HG02571 (cell line): ENCODE data around the gene HOXD13.

Experiments used
- ATAC-seq: cut with Tn5 transposase; IDR thresholded peaks from one replicate; pipeline ENCODE4 v1.9.1; 2021; ENCODE audit warnings: mild to moderate bottlenecking, moderate library complexity; ENCODE audit not compliant: unreplicated experiment

The HOXD13 gene

DNA sequence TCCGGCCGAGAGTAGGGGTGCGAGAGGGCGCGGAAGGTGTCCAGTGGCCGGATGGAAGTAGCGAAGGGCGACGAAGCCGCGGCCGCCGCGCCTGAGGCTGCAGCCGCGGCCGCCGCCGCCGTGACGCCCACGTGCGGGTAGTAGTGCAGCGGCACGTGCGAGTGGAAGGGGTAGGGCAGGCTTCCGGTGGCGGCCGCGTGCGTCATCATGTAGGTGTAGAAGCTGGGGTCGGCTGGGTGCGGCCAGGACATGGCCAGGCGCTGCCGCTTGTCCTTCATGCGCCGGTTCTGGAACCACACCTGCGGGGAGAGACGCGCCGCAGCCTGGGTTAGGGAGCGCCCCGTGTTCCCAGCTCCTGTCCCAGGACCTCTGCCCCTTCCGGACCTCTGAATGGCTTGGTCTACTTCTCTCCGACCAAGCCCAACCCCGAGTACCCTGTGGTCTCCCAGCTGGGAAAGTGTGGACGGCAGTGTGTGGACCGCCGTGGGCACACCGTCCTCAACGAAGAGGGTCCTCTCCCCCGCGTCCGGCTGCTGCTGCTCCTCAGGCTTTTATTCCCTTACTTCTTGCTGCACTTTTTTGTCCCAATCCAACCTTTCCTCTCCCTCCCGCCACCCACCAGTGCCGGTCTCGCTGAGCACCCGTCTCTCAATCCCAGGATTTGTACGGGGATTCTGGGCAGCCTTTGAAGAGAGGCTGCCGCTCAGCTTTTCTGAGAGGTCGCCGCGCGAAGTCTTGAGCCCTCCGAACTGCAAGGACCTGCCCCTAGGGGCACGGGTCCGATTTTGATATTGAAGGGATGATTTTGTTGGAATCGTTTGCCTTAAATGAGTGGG, 11.8 kb upstream of the HOXD13 start:
- ATAC-seq = no peak

DNA sequence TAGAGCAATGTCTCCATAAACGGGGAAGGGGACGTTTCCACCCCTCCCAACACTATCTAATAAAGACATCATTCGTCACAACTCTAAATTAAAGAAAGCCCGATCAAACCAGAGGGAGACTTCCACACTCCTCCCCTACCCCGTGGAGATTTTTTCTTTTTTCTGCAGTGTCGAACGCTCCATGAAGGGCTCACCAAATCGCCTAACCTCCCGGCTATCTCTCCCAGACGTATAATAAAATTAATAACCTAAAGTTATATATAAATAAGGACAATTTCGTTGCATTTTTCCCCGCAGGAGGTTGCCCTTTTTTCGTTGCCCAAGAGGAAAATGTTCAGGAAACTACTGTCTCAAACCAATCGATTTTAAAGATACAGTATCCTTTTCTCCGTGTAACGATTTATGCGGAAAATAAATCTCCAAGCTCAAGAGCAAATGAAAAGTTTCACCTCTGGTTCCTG, 11.1 kb upstream of the HOXD13 start:
- no peak for ATAC-seq

DNA sequence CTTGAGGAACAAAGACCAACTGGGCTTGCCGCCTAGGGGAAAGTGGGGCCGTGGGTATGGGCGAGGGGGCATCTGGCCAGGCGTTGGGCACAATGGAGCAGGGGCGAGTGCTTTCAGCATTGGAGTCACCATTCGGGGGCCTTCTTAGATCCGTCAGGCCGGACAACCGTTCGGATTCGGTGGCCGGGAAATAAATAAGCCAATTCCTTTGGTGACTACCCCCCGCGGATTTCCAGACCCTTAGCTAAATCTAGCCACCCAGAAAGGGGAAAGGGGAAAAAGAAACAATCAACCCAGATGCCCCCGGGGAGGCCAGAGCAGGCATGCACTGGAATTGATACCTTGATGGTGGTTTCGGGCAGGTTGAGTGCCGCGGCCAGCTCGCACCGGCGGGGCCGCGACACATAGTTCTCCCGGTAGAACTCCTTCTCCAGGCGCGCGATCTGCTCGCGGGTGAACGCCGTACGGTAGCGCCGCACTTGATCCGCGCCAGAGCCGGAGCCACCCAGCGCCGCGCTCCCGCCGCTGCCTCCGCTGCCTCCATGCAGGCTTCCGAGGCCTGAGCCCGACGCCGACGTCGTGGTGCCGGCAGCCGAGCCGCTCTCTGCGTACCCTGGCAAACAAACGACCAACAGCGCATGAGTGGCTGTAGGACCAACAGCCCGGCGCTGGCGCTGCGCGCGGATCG, 10.5 kb upstream of the HOXD13 start:
- ATAC-seq = no peak

DNA sequence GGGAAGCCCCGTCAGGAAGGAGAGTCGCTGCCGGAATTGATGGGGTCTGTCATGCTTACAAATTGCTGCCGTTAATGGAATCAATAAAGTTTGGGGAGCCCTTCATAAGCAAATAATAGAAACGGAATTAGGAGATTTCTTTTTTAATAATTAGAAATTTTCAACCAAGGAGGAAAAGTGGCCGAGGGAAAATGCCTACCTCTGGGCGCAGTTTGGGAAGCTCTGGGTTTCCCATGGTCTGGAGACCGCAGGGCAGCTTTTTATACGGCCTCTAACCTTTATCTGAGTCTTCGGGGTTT, 10.0 kb upstream of the HOXD13 start:
- ATAC-seq = no peak

DNA sequence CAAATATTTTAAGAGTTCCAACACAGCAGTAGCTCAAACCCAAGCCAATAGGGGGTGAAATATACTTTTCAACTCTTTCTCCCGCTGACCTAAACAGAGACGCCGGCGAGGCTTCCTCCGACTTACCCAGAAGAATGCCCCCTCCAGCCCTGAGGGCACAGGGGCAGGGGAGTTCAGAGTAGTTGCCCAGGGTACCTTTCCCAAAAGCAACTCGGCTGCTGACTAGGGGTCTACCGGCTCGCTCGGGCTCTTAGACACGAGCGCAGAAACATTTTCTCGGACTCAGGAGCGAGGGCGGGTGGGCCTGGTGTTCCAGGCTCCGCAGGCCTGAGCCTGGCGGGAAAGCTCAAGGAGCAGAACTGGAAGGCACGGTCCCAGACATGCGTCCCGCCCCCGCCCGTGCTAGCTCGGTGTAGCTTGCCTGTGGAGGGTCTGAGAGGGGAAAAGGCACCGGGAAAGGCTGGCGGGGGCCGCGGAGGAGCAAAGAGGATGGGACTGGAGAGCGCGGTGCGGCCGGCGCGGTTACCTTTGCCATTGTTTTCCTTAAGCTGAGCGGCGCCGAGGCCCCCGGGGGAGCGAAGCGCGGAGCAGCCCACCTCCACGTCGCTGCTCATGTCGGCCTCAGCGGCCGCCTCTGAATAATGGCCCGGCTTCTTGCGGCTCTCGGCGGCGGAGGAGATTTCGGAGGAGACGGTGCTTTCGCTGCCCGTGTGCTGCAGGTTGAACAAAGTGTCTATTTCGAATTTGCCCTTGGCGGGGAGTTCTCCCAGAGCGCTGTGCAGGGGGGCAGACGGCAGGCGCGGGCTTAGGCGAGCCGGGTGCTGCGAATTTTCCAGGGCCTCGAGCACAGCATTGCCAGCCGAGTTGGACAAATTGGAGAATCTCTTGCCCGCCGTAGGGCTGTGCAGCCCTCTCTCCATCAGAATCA, 9.4 kb upstream of the HOXD13 start:
- no peak for ATAC-seq

DNA sequence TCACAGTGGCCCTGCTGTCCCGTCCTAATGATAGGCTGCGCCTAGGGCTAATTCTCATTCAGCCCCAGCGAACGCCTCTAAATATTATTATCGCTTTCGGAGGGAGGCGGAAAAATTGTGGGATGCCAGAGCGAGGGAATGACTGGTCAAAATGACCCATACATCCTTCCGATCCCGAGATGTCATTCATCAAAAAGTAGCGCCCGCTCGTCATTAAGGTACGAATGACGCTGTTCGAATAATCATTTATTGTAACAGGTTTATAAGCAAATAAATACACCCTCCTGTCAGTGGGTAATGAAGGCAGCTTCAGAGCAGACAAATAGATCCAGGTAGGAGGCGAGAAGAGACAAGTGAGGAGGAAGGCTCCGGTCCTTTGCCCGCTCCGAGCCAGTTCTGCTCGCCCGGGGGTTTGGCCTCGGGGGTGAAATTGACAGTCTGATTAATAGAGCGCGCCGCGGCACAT, 8.7 kb upstream of the HOXD13 start, which contains the start of gene EVX2:
TSS of gene EVX2 (minus strand) at position 167 of the 466 bp plus-strand sequence. CDS start 186 bp downstream, outside the sequence.
- no peak for ATAC-seq

DNA sequence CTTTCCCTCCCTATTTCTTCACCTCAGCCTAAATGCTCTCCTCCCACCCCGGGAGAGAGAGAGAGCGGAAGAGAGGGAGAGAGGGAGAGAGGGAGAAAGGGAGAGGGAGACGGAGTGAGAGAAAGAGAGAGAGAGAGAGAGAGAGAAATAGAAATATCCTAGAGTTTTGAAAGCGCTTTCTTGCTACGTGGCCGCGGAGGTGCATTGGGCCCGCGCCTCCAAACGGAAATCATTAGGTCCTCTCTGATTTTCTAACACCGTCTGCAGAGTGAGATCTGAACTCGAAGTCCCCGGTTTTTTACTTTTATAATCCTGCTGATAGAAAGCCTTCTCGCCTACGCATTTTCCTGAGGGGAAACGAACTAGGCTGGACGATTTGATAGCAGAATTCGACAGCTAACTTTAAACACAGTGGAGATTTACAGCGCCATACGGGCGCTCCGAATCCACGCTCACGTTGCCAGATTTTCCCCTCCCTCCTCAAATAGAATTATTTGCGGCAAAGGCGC, 7.9 kb upstream of the HOXD13 start:
- no peak for ATAC-seq

DNA sequence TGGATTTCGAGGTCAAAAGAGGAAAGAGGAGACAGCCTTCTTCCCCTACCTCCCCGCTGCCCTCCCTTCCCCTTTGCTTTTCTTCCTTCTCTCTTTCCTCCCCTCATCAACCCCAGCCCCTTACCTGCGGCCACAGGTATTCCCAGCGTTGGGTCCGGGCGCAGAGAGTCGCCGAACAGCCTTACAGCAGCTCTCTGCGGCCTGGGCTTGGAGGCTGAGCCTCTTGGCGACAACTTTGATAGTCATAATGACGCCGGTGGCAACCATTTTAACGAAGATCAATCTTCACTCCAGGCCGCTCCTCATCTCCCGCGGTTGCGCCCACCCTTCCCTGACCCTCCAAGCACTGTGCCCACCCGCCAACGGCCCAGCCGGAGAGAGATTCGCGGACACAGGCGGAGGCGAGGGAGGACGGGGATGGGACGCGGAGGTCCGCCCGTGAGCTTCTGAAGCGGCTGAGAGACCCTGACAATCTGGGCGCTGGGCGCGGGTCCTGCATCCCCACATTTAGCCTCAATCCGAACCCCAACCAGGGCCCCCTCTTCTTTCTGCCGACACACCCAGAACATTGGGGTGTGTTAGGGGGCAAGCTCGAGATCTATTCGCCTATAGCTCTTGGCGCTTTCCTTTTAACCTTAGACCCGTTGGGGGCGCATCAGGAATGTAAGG, 7.3 kb upstream of the HOXD13 start:
- ATAC-seq = no peak

DNA sequence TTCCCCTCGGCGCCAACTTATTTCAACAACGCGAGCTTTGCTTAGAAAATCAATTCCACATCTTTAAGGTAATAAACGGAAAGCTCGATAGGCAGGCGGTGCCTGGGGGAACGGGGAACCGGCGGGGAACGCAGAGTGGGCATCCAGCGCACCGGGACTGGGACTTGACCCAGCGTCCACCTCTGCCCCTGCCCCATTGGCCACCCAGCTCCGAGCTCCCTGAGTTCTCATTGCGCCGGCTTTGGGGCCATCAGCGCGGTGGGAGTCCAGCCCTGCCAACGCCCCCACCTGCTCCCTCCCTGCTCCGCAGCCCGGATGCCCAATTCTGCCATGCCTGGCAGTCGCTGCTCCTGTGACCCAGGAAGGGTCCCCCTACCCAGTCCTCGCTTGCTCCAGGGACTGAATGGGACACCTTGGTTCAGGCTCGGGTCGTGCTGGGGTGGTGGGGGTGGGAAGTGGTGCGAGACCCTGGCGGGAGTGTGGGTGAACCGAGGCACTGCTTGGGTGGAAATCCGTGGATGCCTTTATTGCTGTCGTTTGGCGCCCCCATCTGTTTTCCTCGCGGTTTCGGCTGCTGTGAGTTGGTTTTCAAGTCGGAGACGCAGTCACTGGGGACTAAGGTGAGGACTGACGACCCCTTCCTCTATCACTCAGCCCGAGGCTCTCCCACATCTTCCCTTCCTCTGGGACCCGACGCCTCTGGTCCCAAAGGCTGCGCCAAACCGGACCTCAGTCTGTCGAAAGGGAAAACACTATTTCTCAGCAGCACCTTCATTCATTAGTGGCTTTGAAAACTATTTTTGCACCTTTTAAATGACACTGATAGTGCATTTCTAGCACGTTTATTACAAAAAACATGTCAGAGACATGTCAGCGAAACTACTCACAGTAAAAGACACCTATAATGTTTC, 6.4 kb upstream of the HOXD13 start:
- no peak for ATAC-seq

DNA sequence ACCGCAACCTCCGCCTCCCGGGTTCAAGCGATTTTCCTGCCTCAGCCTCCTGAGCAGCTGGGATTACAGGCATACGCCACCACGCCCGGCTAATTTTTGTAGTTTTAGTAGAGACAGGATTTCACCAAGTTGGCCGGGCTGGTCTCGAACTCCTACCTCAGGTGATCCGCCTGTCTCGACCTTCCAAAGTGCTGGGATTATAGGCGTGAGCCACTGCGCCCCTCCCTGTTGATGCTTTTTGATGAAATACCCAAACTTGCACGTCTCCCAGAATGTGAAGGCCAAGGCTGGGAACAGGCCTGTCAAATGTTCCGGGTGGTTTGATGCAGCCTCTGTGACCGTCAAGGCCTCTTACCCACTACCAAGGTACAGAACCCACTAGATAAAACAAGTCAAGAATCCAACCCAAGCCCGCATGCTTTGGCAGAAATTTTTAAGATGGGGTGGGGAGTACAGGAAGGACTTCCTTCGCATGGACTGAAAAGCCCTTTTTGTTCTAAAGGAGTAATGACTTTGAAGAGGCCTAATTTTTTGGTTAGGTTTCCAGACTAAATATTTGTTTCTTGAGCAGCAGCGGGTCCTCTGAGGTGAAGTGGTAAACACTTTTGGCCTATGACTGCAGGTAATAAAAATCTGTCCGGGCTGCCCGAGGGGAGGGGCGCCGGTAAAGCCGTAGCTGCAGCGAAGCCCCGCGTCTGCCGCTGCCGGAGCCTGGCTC, 5.0 kb upstream of the HOXD13 start:
- no peak for ATAC-seq

DNA sequence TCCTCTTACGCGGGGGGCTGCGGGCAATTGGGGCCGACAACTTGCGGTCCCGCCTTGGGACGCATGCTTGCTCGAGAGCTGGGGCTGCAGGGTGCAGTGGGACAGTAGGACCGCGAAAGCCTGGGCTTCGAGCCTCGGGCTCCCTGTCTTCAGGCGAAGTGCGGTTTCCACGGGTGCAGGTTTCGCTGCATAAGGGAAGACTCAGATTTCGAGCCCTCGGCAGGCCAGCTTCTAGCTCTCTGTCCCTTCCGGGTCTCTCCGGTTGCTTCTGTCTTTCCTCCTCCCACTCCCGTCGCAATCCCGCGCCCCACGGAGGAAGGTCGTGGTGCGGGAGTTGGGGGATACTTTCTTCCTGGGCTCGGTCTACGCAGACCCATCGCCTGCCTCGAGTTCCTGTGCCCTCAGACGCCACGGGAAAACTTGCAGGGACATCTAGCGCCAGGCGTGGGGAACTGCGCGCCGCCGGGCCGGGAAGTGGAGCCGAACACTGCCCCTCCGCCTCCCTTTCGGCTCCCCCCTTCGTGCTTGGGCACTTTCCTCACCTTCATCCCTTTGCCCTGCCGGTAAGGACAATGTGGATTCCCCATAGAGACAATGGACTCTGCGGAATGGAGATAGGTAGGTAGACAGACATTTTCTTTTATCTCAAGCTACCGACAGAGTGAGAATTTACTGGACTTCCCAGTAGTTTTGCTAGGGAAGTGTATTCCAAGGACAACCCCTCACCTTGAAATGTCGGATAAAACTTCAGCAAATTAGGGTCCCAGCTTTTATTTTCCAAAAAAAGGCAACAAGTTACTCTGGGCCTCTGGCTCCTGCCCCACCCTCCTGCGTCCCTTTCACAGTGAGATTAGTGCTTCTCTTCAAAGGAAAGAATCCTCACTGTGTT, 4.2 kb upstream of the HOXD13 start:
- ATAC-seq = no peak

DNA sequence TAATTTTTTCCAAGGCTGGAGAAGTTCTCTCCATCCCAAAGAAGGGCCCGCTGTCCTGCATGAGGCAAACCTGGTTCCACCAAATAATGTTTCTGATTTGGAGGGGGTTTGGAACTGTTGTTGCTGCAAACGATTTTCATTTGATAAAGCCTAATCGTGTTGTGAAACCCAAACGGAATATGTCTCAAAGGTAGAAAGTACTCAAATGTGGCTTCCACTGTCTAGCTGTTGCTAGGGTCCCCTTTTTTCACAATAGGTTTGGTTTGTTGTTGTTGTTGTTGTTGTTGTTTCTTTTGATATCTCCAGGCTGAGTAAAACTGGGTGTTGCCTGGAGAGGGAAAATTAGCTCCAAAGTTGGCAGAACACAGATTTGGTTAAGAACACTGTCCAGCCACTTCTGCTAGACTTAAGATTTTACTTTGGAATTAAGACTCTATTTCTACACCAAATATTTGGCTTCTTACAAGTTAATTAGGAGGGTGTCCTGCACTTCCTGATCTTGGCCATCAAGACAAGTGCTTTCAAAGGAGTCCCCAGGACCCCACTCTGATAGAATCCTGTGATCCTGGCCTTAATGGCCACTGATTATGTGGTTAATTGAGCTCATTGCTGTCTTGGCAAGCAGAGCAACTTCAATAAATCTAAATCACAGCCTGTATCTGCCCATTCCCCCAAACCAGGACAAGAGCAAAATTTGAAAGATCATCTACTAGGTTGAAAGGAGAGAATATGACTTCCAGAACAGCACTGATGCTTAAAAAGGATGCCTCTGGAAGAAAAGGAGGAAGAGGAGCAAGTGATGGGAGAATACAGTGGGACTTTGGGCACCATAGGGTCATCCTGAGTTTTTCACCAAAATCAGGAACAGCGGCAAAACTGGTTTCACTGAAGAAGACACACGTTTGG, 3.3 kb upstream of the HOXD13 start:
- no peak for ATAC-seq

DNA sequence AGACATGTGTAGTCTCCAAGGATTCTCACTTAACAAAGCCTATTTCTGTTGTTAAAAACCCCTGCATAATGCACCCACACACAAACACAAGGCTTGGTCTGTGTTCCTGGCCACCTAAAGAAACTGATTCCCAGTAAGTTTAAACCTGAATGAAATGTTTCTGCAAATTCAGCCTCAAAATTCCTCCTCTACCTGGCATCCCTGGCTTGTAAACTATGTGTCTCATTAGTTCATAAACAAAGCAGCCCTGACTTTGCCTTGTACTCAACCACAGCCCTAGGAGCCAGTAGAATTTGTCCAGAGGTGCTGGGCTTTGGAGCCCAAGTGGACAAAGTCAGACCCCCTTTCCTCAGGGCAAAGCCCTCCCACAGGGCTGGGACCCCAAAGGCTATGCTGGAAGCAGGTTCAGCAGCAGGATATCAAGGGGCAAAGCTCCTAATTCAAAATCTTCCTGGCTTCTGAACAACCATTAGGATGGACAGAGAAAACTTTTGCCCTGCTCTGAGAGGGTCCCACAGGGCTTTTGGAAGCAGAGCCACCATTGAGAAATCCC, 2.6 kb upstream of the HOXD13 start:
- ATAC-seq = no peak

DNA sequence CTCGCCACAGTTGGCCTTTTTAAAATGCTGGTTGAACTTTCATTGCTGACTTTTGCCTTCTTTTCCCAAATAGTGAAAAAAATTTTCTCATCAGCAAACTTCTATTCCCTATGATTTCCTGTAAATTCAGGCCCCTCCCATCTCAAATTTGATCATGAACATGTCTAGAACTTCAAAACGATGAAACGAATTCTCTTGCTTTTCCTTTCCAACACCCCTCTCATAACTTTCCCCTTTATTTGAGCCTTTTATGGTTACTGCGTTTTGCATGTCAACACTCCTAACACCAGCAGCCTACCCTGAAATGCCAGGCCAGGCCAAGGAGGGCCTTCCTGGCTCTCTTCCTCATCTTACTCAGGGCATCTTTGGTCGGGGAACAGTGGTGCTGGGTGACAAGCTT, 1.7 kb upstream of the HOXD13 start:
- no peak for ATAC-seq

DNA sequence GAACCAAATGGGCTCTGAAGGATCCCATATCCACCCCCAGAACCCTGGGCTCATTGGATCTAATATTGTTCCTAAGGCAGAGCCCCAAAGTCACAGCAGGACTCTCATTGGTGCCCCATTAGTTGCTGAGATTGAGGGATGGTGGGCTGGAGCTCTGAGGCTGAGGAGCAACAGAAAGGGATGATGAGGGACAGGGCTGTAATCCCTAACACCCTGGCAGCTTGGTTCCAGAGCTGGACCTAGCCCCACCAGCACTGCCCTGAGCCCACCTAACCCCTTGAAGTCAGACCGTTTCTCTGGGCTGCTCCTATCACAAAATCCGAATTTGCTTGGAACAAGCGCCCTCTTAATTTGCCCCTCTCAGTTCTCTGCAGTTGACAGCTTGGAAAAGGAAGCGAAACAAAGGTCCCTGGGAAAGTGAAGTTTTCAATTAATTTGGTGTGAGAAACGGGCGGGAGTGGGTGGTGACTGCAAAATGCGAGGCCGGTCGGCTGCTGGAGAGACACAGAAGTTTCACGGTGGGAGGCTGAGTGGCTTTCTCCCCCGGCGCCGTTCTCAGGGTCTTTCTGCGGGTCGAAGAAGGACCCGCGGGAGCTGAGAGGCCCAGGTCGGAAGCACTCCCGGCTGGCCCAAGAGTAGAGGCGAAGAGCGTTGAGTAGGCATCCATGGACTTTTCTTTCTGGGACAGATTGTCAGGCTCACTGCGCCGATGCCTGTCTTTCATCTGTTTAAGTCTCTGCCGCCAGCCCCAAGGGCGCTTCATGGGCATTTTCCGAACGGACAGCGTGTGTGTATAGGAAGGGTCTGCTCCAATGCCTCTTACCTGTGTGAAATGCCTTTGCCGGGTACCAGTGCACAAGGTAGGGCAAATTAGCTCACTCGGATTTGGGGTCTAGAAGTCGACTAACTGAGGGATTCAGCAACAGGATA, 927 bp upstream of the HOXD13 start:
- ATAC-seq = no peak
